GM18511 (cell line): ENCODE results near the gene NUP50.
A peak's percentile ranks its signal among the peaks of the same experiment; 100 is the strongest.
"Not testable (repeated sequence)": the region's sequence is repeated elsewhere in the genome, so short reads cannot be mapped to it uniquely, and the experiment has no call there.

Experiments
- ATAC-seq: cut with Tn5 transposase; IDR thresholded peaks from one replicate; pipeline ENCODE4 v1.9.1; 2021; ENCODE audit warnings: mild to moderate bottlenecking, moderate library complexity; ENCODE audit not compliant: unreplicated experiment

NUP50 gene

DNA sequence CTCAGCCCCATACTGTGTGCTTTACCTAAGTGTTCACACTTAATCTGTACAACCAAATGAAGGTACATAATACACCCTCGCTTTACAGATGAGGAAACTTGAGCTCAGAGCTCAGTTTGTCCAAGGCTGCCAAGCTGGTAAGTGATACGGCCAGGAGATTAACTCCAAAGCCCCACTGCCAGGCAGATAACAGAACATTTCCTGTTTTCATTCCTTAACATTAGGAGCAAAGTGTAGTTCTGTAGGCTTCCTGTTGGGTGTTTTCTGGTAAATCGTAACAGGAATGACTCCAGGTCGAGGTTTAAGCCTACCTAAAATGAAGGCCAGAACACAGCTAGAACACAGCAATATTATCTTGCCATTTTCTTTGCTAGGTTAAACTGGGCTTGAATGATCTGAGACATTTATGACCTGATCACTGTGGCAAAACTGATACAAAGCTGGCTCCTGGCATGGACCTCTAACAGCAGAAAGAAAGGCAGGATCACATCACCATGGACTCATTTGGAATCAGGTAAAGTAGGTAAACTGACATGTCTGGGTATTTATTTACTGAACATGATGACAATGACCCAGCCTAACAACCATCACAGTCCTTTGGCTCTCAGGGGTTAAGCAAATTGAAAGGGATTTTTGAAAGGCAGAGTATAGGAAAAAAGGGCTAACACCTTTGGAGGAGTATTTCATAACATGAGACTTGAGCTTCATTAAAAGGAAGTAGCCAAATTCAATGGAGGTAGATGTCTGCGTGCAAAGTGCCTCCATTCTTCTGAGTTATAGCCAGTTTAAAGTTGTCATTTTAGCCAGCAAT lies 3.9 kb upstream of the NUP50 start:
- ATAC-seq, result no peak

DNA sequence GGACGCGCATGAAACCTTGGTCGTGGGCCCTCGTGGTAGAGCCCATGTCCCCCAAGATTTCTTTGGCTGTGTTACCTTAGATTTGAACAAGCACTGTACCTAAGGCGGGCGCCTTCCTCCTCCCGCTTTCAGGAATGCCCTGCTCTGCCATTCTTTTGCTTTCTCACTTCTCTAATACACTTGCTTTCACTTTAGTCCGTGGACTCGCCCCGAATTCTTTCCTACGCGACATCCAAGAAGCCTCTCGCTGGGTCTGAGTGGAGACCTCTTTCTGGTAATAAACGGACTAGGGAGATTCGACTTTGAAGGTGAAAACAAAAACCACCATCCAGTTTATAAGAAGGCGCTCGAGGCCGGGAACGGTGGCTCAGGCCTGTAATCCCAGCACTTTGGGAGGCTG lies 1.2 kb upstream of the NUP50 start:
- ATAC-seq, result no peak

DNA sequence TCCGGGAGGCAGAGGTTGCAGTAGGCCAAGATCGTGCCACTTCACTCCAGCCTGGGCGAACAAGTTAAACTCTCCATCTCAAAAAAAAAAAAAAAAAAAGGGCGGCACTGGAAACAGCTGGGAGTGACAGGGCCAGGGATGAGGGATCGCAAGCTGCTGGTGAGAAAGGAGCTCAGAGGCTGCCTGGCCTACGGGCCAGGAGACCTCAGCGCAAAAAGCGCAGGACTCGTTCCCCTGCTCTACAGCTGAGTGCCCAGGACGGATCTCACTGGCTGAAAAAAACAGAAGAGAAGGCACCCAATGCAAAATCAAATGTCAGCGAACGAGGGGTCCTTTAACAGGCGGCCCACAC lies 650 bp upstream of the NUP50 start:
- no peak for ATAC-seq

DNA sequence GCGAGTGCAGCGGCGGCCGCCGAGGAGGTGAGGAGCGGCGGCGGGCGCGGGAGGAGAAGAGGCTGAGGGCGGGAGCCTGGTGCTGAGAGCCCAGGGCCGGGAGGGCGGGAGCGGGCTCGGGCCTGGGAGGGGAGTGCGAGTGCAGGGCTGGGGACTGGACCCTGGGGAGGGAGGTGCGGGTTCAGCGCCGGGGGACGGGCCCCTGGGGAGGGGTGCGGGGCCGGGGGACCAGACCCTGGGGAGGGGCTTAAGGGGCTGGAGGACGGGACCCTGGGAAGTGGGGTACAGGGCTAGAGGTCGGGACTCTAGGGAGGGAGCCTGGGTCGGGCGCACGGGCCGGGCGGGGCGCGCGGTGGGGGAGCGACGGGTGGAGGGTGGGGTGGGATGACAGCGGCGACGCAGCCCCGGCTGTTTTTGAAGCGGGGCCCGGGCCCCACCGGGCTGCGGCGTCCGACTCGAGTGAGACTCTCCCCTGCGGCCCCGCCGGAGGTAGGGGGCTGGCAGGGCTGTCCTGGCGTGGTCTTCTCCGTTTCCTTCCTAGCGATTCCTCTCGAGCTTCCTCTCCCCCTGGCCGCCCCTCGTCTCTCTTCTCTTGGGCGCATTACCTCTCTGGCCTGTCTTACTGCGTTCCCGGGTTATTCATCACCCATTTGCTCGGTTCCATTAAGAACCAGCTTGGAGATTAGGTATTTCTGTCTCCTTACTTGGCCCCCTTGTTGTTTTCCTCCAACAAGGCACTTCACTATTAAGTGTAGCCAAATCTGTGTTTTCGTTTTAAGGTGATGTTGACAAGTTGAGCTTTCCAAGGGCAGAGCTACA lies 754 bp downstream of the NUP50 start:
- ATAC-seq, result peak; percentile 20

DNA sequence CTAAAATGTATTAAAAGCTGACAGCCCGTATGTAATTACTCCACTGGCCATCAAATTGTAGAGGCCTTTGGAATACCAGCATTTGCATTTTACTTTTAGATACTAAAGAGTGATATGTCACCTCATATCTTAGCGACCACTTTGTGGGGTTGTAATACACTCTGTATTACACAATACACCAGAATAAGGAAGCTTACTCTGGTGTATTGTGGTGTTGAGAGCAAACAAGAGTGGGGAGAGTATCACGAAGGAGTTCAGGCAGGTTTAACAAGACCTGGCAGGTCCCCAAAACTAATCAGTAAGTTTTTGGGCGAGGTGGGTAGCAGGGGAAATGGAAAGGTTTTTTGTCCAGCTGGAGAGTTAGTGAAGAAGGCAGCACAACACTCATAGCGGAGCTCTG lies 3.2 kb downstream of the NUP50 start:
- no peak for ATAC-seq

DNA sequence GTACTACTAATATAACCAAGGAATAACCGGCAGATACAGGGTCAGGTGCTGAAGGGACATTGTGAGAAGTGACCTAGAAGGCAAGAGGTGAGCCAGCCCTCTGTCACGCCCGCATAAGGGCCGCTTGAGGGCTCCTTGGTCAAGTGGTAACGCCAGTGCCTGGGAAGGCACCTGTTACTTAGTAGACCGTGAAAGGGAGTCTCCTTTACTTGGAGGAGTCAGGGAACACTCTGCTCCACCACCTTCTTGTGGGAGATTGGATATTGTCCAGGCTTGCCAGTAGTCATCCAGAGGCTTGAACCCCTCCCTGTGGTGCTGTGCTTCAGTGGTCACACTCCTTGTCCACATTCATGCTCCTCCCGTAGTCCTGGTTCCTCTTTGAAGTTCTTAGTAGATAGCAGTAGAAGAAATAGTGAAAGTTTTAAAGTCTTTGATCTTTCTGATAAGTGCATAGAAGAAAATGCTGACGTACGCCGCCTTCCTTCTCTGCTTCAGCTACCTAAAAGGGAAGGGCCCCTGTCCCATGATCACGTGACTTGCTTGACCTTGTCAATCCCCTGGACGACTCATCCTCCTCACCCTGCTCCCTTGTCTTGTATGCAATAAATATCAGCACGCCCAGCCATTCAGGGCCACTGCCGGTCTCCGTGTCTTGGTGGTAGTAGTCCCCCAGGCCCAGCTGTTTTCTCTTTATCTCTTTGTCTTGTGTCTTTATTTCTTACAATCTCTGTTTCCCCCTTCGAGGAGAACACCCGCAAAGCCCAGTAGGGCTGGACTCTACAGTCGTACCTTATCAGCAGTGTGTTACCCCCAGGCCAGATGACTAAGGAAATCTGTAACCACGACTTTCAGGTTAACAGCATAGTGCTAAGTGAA lies 6.1 kb downstream of the NUP50 start:
- no peak for ATAC-seq

DNA sequence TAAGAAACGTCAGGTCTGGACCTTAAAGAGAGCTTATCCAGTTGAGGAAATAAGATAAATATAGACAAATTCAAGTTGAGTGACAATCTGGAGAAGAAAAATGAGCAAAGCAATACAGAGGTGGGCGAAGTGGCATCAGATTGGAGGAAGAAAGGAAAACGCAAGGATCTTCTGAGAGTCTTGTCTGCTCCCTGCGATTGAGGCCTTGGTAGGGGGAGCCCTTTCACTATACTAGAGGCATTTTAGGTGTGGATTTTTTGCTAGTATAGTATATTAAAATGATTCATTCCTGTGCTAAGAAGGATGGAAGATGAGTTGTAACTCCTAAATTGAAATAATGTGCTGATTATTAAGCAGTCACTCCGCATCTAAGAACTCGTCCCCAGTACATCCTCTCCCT lies 8.1 kb downstream of the NUP50 start:
- ATAC-seq, result no peak

DNA sequence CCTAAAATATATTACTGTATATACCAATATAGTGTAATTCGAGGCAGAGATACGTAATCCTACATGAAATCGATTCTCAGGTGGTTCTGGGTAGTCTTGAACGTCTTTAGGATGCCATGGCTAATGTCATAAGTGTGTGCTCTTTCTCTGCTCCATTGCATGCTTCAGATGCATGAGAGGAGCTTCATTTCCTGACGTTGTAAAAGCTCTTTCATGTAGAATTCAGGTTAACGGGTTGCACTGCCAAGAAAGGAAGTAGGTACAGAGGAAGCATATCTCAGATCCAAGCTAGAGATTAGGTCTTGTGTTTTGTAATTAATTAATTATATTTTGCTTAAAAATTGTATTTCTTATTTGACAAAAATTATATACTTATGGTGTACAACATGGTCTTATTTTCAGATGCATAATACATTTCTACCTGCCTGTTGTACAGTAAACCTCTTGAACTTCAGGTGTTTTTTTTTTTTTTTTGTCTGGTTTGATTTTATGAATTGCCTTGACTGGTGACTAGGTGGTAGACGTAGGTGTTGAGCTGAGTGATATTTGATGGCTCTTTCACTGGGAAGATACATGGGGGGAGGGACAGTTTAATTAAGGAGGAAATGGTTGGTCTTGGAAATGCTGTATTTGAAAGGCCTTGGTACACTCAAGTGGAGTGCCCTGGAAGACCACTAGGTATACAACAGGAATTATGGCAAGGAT lies 9.3 kb downstream of the NUP50 start:
- ATAC-seq, result no peak

DNA sequence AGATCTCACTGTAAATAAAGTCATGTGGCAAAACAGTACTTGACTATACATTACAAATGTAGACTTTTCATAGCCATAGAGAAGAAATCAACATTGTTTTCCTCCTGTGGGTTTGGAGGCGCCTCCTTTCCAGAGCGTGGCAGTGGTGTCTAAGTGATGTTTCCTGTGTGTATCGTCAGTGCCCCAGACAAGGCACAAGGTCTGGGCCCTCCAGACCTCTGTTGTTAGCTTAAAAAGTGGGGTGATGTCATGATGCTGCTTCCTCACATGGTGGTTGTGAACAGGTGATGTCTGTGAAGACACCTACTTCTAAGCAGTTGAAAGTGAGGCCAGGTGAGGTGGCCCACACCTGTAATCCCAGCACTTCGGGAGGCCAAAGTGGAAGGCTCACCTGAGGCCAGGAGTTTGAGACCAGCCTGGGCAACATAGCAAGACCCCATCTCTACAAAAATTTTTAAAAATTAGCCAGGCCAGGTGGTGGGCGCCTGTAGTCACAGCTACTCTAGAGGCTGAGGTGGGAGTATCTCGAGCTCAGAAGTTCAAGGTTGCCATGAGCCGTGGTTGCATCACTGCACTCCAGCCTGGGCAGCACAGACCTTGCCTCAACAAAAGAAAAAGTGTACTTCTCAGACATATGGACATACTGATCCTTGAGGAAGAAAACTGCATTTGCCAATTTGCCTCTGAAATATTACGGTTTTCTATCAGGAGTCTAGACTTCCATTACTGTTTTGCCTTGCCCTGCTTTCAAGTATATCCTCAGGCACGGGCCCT lies 15.7 kb downstream of the NUP50 start:
- no peak for ATAC-seq

DNA sequence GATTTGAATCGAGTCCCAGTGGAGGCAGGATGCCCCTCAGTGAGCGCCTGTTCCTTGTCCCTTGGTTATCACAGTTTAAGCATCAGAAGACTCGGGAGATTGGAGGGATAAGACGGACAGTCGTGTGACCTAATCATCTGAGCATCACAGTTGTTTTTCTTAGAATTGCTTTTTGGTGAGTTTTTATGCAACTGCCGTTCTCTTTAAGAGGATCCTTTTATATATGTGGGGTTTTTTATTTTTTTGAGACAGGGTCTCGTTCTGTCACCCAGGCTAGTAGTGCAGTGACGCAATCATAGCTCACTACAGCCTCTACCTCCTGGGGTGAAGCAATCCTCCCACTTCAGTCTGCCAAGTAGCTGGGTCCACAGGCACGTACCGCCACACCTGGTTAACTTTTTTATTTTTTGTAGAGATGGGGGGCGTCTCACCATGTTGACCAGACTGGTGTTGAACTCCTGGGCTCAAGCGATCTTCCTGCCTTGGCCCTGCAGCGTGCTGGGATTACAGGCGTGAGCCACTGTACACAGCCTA lies 16.5 kb downstream of the NUP50 start:
- ATAC-seq, result no peak

DNA sequence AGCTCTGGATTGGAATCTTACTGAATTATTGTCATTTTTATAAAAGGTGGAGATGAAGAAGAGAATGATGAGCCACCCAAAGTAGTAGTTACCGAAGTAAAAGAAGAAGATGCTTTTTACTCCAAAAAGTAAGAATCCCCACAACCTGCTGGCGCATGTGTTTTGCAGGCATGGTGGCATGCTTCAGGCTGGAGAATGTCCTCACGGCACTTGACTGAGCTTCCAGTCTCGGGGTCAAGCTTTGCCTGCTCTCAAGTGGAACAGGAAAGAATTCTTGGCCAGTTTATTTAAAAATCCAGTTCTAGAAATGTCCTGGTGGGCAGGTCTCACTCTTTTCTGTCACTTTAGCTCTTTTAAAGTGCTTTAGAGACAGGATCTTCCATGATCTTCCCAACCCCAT lies 17.5 kb downstream of the NUP50 start:
- no peak for ATAC-seq

DNA sequence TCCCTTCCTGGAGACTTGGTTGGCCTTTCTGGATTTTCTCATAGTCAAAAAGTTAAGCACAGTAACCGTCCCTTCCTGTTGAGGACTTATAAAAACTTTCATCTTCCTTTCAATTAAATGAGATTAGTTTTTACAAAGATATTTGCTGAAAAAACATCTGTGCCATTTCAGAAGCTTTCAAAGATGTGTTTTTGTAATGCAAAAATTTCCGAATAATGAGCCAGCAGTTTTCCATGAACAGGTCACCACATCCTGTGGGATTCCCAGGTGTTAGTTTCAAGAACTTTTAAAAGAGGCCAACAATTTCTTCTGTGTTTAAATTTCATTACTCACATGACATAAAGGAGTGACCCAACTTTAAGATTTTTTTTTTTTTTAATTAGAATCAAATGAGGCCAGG lies 18.0 kb downstream of the NUP50 start:
- no peak for ATAC-seq

DNA sequence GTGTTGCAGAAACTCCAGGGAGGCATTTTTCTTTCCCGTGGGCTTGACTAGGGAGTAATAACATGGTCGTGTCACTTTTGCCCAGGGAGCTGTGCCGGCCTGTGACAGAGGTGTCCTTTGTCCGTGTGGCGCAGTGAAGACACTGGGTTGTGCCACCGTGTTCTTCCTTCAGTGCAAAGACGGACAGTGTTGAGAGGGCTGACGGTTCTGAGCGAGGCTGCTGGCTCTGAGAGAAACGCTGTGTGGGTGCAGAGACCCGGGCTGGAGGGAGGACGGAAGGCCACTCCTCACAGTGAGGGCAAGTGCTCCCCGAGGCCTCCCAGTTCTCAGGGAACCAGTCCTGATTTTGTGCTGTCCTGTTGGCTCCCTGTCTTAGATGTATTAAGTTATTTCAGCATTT lies 20.2 kb downstream of the NUP50 start:
- ATAC-seq, result no peak

DNA sequence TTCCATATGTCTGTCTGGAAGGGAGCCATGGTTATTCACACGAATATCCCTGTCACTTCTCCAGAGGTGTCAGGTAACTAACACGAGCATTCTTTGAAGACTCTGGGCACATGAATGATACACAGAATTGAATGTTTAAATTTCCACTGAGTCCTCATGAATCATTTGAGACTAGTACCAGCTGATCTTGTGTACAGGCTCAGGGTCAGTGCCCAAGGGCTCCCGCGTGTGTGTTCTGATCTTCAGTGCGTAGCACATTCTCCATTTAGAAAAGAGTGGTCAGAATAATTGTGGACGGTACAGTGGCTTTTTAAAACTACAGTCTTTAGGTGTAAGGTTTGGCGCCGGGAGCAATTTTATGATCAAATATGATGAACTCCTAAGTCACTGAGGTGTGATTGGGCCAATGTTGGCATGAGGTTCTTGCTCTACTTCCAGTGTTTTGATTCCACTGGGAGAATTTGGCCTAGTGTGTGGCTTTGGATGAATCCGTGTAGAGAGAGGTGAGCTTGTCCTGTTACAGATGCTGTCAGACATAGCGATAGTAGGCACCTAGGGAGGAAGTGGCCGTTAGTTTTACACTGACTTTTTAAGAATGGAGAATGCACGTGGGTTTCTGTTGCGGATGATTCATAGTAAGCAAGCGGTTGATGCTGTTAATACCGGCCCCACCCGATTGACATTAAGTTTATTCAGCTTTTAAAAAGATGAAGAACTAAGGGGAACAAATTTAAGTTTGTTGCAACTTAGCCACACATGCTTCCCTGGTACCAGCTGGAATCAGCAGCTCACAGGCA lies 22.2 kb downstream of the NUP50 start:
- no peak for ATAC-seq

DNA sequence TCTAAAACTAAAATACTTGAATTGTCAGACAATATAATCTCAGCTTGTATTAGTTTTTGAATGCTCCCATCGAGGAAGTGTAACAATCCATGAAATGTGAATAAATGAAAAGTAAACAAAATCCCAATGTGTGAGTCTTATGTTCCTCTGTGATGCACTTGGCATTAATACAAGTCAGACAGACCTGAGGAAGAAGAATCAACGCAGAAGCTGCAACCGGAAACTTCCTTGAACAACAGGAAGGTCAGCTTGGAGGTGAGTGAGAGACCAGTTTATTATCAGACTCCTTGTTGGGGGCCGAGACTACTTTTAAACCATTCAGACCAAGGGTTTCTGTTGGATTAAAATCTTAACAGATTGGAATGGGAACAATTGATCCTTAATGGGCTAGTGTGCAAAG lies 24.2 kb downstream of the NUP50 start:
- ATAC-seq, result no peak

DNA sequence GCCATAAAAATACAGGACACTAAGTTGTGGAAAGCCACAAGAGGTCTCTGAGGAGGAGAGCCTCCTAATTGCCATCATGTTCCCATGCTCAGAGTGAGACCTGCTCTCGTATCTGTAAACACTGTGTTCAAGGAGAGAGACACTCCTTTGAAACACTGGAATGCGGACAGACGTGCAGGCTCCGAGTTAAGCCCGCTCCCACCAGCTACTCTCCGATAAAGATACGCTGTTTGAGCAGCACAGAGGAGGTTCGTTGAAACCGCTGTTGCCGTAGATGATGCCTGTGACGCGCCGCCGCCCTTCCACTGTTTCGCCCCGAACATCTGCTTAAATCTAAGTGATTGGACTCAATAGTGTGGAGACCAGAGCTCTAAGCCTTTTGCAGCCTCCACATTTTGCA lies 25.1 kb downstream of the NUP50 start:
- ATAC-seq, result no peak

DNA sequence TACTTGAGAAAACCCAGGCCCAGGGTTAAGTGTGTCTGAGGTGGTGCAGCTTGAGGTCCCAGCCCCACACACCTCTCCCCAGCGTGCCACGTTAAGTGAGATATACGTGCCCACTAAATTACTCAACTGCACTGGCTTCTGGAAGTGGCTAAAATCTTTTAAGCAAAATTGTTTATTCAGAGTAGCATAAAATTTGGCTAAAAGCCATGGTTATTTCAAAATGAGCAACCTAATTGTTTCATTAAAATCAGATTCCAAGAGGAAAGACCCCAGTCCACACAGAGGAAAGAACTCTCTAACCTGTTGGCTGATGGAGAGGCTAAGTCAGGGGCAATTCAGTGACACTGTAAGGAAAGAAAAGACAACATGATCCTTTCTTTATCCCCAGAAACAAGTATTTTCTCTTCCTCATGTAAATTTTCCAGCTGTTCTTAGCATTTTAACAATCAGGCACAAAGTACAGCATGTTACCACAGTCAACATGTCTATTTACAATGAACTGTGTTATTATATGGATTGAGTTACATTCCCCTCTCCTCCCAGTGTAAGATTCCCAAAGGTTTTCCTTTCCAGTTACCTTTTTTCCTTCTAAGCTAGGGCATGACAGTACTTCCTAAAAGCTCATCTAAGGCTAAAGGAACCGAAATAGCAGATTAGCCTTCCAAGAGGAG lies 26.6 kb downstream of the NUP50 start:
- no peak for ATAC-seq

DNA sequence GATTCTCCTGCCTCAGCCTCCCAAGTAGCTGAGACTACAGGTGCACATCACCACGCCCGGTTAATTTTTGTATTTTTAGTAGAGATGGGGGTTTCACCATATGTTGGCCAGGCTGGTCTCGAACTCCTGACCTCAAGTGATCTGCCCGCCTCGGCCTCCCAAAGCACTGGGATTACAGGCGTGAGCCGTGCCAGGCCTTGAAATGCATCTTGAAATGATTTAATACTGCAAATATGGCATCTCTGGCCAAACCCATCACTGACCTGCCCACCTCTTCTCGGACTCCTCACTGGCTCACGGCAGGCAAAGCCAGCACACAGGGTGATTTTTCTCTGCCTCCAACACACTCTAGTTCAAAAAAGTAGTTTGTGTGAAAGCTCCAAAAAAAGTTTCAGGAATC lies 28.0 kb downstream of the NUP50 start:
- not testable (repeated sequence) for ATAC-seq
